ENCODE measurements around the gene GJA1.

DNA sequence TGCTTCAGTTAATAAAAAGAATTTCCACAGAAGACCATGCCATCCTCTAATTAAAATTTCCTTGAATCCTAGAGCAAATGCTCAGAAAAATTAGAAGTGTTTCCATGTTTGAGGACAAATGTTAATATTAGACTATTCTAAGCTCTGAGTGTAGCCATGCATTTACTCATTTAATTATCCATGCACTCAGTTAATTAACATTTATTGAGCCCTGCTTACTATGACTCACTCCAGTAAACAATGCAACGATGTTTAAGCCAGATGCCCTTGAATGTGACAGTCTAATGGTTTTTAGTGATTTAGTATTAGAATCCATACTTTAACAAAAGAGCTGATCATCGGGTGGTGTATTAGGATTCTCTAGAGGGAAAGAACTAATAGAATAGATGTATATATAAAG is 37.3 kb upstream of the GJA1 start:
- TF ChIP-seq CTCF (IDR thresholded peaks at IDR 0.05) = no peak
- TF ChIP-seq POLR2A (IDR thresholded peaks at IDR 0.05) = no peak

Data from right lobe of liver (tissue), 4 donors.